ENCODE measurements around the gene GJA5.

GJA5 gene

GRCh38 chr1:147768101-147768500 is 7.7 kb upstream of the GJA5 start:
- no peak overlapping the region for H3K27ac ChIP-seq
- DNase-seq (ENCODE audit: low read depth, low spot score), result no peak

- DNase-seq (ENCODE audit: low read depth, low spot score), result no peak
- H3K27ac ChIP-seq, result peak overlapping the region; percentile 4
Observed at GRCh38 chr1:147762233-147763024, 2.0 kb upstream of the GJA5 start.

- H3K27ac ChIP-seq, result peak overlapping the region; percentile 84
- DNase-seq (ENCODE audit: low read depth, low spot score), result no peak
Observed at GRCh38 chr1:147758379-147759100, 1.9 kb downstream of the GJA5 start.

- DNase-seq (ENCODE audit: low read depth, low spot score), result peak; percentile 93
- H3K27ac ChIP-seq, result peak overlapping the region; percentile 84
Observed at GRCh38 chr1:147757015-147757990, 3.1 kb downstream of the GJA5 start.

- H3K27ac ChIP-seq, result peak overlapping the region; percentile 84
Observed at GRCh38 chr1:147756341-147756740, 4.1 kb downstream of the GJA5 start.

GRCh38 chr1:147754661-147755060 is 5.7 kb downstream of the GJA5 start:
- H3K27ac ChIP-seq, result no peak overlapping the region

More at GRCh38 chr1:147756341-147756740, 4.1 kb downstream of the GJA5 start:
- DNase-seq (ENCODE audit: low read depth, low spot score), result no peak

GRCh38 chr1:147753081-147753480 is 7.3 kb downstream of the GJA5 start:
- H3K27ac ChIP-seq, result no peak overlapping the region
- no peak for DNase-seq (ENCODE audit: low read depth, low spot score)

More at GRCh38 chr1:147754661-147755060, 5.7 kb downstream of the GJA5 start:
- DNase-seq (ENCODE audit: low read depth, low spot score), result no peak

GRCh38 chr1:147752511-147752910 is 7.9 kb downstream of the GJA5 start:
- DNase-seq (ENCODE audit: low read depth, low spot score), result no peak
- H3K27ac ChIP-seq, result no peak overlapping the region

- H3K27ac ChIP-seq, result no peak overlapping the region
- no peak for DNase-seq (ENCODE audit: low read depth, low spot score)
Observed at GRCh38 chr1:147751346-147751745, 9.1 kb downstream of the GJA5 start.

- no peak for DNase-seq (ENCODE audit: low read depth, low spot score)
- H3K27ac ChIP-seq, result no peak overlapping the region
Observed at GRCh38 chr1:147750618-147751217, 9.7 kb downstream of the GJA5 start.

- no peak for DNase-seq (ENCODE audit: low read depth, low spot score)
- H3K27ac ChIP-seq, result no peak overlapping the region
Observed at GRCh38 chr1:147749792-147750191, 10.6 kb downstream of the GJA5 start.

GRCh38 chr1:147748676-147749350 is 11.6 kb downstream of the GJA5 start:
- DNase-seq (ENCODE audit: low read depth, low spot score), result no peak
- no peak overlapping the region for H3K27ac ChIP-seq

- H3K27ac ChIP-seq, result no peak overlapping the region
- no peak for DNase-seq (ENCODE audit: low read depth, low spot score)
Observed at GRCh38 chr1:147747966-147748365, 12.4 kb downstream of the GJA5 start.

GRCh38 chr1:147745271-147745670 is 15.1 kb downstream of the GJA5 start:
- no peak for DNase-seq (ENCODE audit: low read depth, low spot score)
- H3K27ac ChIP-seq, result no peak overlapping the region

- DNase-seq (ENCODE audit: low read depth, low spot score), result no peak
- no peak overlapping the region for H3K27ac ChIP-seq
Observed at GRCh38 chr1:147741065-147741464, 19.3 kb downstream of the GJA5 start.

GRCh38 chr1:147740391-147740790 is 20.0 kb downstream of the GJA5 start:
- no peak overlapping the region for H3K27ac ChIP-seq
- DNase-seq (ENCODE audit: low read depth, low spot score), result no peak

- DNase-seq (ENCODE audit: low read depth, low spot score), result no peak
- H3K27ac ChIP-seq, result no peak overlapping the region
Observed at GRCh38 chr1:147738739-147739476, 21.5 kb downstream of the GJA5 start.

- no peak for DNase-seq (ENCODE audit: low read depth, low spot score)
- no peak overlapping the region for H3K27ac ChIP-seq
Observed at GRCh38 chr1:147738129-147738528, 22.3 kb downstream of the GJA5 start.

GRCh38 chr1:147736883-147737282 is 23.5 kb downstream of the GJA5 start:
- DNase-seq (ENCODE audit: low read depth, low spot score), result no peak
- no peak overlapping the region for H3K27ac ChIP-seq

All from epithelial cell of prostate (primary cell).